NCI-H1694 (cell line): ENCODE measurements around the gene DNAJB8.

Experiments used
- DNase-seq: peaks from one replicate; lab custom pipeline; 2025; lab: John Stamatoyannopoulos, UW

Gene DNAJB8

GRCh38 chr3:128493570-128494366 is 27.1 kb upstream of the DNAJB8 start:
- no peak for DNase-seq

GRCh38 chr3:128492671-128493569 is 26.2 kb upstream of the DNAJB8 start, which contains the start of gene GATA2:
Gene GATA2, minus strand, starts transcription at chr3:128493201. Its CDS starts 6,170 bp downstream, at chr3:128487031.
- no peak for DNase-seq

GRCh38 chr3:128491941-128492670 is 25.4 kb upstream of the DNAJB8 start:
- no peak for DNase-seq

GRCh38 chr3:128491691-128491940 is 24.9 kb upstream of the DNAJB8 start:
- no peak for DNase-seq

- no peak for DNase-seq
Observed at GRCh38 chr3:128490915-128491690, 24.4 kb upstream of the DNAJB8 start.

GRCh38 chr3:128490650-128490914 is 23.9 kb upstream of the DNAJB8 start:
- no peak for DNase-seq

GRCh38 chr3:128489927-128490649 is 23.4 kb upstream of the DNAJB8 start:
- DNase-seq: peak; percentile 10

- no peak for DNase-seq
Observed at GRCh38 chr3:128489674-128489926, 22.9 kb upstream of the DNAJB8 start.

- peak; percentile 38 for DNase-seq
Observed at GRCh38 chr3:128488991-128489673, 22.4 kb upstream of the DNAJB8 start.

GRCh38 chr3:128488636-128488990 is 21.9 kb upstream of the DNAJB8 start:
- no peak for DNase-seq

- peak; percentile 45 for DNase-seq
Observed at GRCh38 chr3:128487813-128488635, 21.3 kb upstream of the DNAJB8 start.

GRCh38 chr3:128487538-128487812 is 20.8 kb upstream of the DNAJB8 start:
- peak; percentile 14 for DNase-seq

- DNase-seq: no peak
Observed at GRCh38 chr3:128486681-128487537, 20.2 kb upstream of the DNAJB8 start.

GRCh38 chr3:128486205-128486628 is 19.5 kb upstream of the DNAJB8 start:
- DNase-seq: no peak

GRCh38 chr3:128485282-128486204 is 18.9 kb upstream of the DNAJB8 start:
- DNase-seq: no peak

- DNase-seq: no peak
Observed at GRCh38 chr3:128484404-128485281, 18.0 kb upstream of the DNAJB8 start.

GRCh38 chr3:128483657-128484403 is 17.1 kb upstream of the DNAJB8 start:
- DNase-seq: no peak
